Neural cell (in vitro differentiated cells): ENCODE results near the gene TAMM41. TPM values are rescaled to one million over a fixed set of nuclear protein-coding genes. Genes with fewer than 3 reads are reported as not detected.
"Not testable (repeated sequence)": the region's sequence is repeated elsewhere in the genome, so short reads cannot be mapped to it uniquely, and the experiment has no call there.

ENCODE experiments used
- H2AFZ ChIP-seq: fragments of 200-600, 300-800 bp; sonication (generic), shearing (Covaris generic); 2 replicates; pipeline ENCODE4 v1.6.0; 2014; ENCODE audit warnings: low read depth, mild to moderate bottlenecking, antibody characterized with exemption, low read length, moderate library complexity
- H3F3A ChIP-seq: fragments of 200-600 bp; shearing (Covaris generic); 2 replicates; pipeline ENCODE4 v1.6.1; 2016; ENCODE audit warnings: mild to moderate bottlenecking, moderate library complexity, mixed read lengths, antibody characterized with exemption, low read length; ENCODE audit not compliant: insufficient read depth, poor library complexity, severe bottlenecking
- H3K27ac ChIP-seq: fragments of 200-600, 300-800 bp; sonication (generic), shearing (Covaris generic); 2 replicates; pipeline ENCODE4 v1.5.1; 2014; ENCODE audit warnings: mild to moderate bottlenecking, low read length, moderate library complexity
- H3K27me3 ChIP-seq: fragments of 300-800, 200-600 bp; sonication (generic), shearing (Covaris generic); 2 replicates; pipeline ENCODE4 v1.6.0; 2014; ENCODE audit warnings: mild to moderate bottlenecking, low read depth, low read length, moderate library complexity; ENCODE audit not compliant: insufficient read depth
- H3K36me3 ChIP-seq: fragments of 300-800, 200-600 bp; sonication (generic), shearing (Covaris generic); 2 replicates; pipeline ENCODE4 v1.5.1; 2014; ENCODE audit warnings: mild to moderate bottlenecking, antibody characterized with exemption, low read length, moderate library complexity; ENCODE audit not compliant: insufficient read depth
- H3K4me2 ChIP-seq: fragments of 300-800, 200-600 bp; sonication (generic), shearing (Covaris generic); 2 replicates; pipeline ENCODE4 v1.6.0; 2014; ENCODE audit warnings: mild to moderate bottlenecking, low read length
- H3K4me3 ChIP-seq: fragments of 300-800, 200-600 bp; sonication (generic), shearing (Covaris generic); 2 replicates; pipeline ENCODE4 v1.5.1; 2014; ENCODE audit warnings: mild to moderate bottlenecking, low read length, moderate library complexity
- H3K79me2 ChIP-seq: fragments of 200-600 bp; shearing (Covaris generic); replicated peaks from 2 replicates; pipeline ENCODE4 v1.6.0; 2014; ENCODE audit warnings: mild to moderate bottlenecking, low read length, moderate library complexity; ENCODE audit not compliant: insufficient read depth
- H3K9ac ChIP-seq: fragments of 300-800, 200-600 bp; sonication (generic), shearing (Covaris generic); 2 replicates; pipeline ENCODE4 v1.6.1; 2016; ENCODE audit warnings: mild to moderate bottlenecking, low read length, mixed read lengths
- H3K9me2 ChIP-seq: fragments of 200-600 bp; shearing (Covaris generic); 2 replicates; pipeline ENCODE4 v1.6.1; 2016; ENCODE audit warnings: mild to moderate bottlenecking, low read length, mixed read lengths; ENCODE audit not compliant: insufficient read depth
- H3K9me3 ChIP-seq: fragments of 200-600, 300-800 bp; sonication (generic), shearing (Covaris generic); 2 replicates; pipeline ENCODE4 v1.6.1; 2016; ENCODE audit warnings: mild to moderate bottlenecking, mixed run types, low read length, moderate library complexity, mixed read lengths
- H4K20me1 ChIP-seq: fragments of 200-600 bp; shearing (Covaris generic); 2 replicates; pipeline ENCODE4 v1.6.1; 2016; ENCODE audit warnings: mild to moderate bottlenecking, mixed run types; ENCODE audit not compliant: insufficient read depth
- EP300 ChIP-seq: fragments of 450-650 bp; conservative IDR thresholded peaks from 2 replicates; pipeline ENCODE4 v1.6.1; 2014; ENCODE audit warnings: antibody characterized with exemption, mild to moderate bottlenecking, moderate library complexity; ENCODE audit not compliant: poor library complexity, severe bottlenecking
- EZH2 ChIP-seq: fragments of 200-600, 300-800 bp; shearing (Covaris generic), sonication (generic); IDR thresholded peaks from 2 replicates; pipeline ENCODE4 v1.6.1; 2014; ENCODE audit warnings: antibody characterized with exemption, low read length, borderline replicate concordance, mild to moderate bottlenecking; ENCODE audit not compliant: insufficient read depth, poor library complexity, severe bottlenecking
- MXI1 ChIP-seq: fragments of 450-650 bp; conservative IDR thresholded peaks from 2 replicates; pipeline ENCODE4 v1.6.1; 2014; ENCODE audit warnings: antibody characterized with exemption, mild to moderate bottlenecking; ENCODE audit not compliant: poor library complexity, severe bottlenecking
- POLR2AphosphoS5 ChIP-seq: IDR thresholded peaks from 2 replicates; pipeline ENCODE4 v1.6.1; 2012
- RAD21 ChIP-seq: fragments of 450-650 bp; conservative IDR thresholded peaks from 2 replicates; pipeline ENCODE4 v1.6.1; 2014; ENCODE audit warnings: antibody characterized with exemption, mild to moderate bottlenecking, moderate library complexity
- SMC3 ChIP-seq: fragments of 450-650 bp; conservative IDR thresholded peaks from 2 replicates; pipeline ENCODE4 v1.6.1; 2014; ENCODE audit warnings: antibody characterized with exemption, mild to moderate bottlenecking, moderate library complexity; ENCODE audit not compliant: poor library complexity
- TAF1 ChIP-seq: IDR thresholded peaks from 2 replicates; pipeline ENCODE4 v1.6.1; 2012; ENCODE audit warnings: low read depth
- polyA plus RNA-seq: library from polyadenylated mRNA; depleted of rRNA; stranded (reverse); fragments of >200 nt; gene quantifications from 2 replicates; pipeline ENCODE4 v1.2.3, GENCODE V29; 2014
- TF ChIP-seq, protein P1 (sequence below): IDR thresholded peaks from 2 replicates; pipeline ENCODE4 v1.6.1; 2012; ENCODE audit warnings: borderline replicate concordance

Gene TAMM41
- polyA plus RNA-seq, 1 donor from 2014 or later = 3.1 TPM

DNA sequence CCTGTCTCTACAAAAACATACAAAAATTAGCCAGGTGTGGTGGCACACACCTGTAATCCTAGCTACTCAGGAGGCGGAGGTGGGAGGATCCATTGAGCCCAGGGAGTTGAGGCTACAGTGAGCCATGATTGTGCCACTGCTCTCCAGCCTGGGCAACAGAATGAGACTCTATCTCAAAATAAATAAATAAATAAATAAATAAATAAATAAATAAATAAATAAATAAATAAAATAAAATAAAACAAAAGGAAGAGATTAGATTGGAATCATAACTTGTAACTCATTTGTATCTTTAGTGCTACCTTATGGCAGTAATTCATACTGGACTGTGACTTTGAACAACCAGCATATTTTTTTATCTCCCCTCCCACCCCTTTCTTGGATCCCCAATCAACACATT is 28.0 kb upstream of the TAMM41 start:
- H2AFZ ChIP-seq, H4K20me1 ChIP-seq, H3K9me2 ChIP-seq, H3K9ac ChIP-seq, H3K36me3 ChIP-seq, H3K4me3 ChIP-seq, H3K9me3 ChIP-seq, H3K27me3 ChIP-seq, H3K4me2 ChIP-seq, H3K79me2 ChIP-seq, H3K27ac ChIP-seq, H3F3A ChIP-seq: not testable (repeated sequence)

- not testable (repeated sequence) for H4K20me1 ChIP-seq, H3K36me3 ChIP-seq, H3K9ac ChIP-seq, H3K27me3 ChIP-seq, H3K4me3 ChIP-seq, H3K4me2 ChIP-seq, H3K9me2 ChIP-seq, H3F3A ChIP-seq, H2AFZ ChIP-seq, H3K79me2 ChIP-seq, H3K27ac ChIP-seq, H3K9me3 ChIP-seq
These were observed 17.1 kb upstream of the TAMM41 start for GRCh38 chr3:11863739-11864138.

DNA sequence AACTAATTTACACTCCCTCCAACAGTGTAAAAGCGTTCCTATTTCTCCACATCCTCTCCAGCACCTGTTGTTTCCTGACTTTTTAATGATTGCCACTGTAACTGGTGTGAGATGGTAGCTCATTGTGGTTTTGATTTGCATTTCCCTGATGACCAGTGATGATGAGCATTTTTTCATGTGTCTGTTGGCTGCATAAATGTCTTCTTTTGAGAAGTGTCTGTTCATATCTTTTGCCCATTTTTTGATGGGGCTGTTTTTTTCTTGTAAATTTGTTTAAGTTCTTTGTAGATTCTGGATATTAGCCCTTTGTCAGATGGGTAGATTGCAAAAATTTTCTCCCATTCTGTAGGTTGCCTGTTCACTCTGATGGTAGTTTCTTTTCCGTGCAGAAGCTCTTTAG is 15.9 kb upstream of the TAMM41 start:
- H3K9me3 ChIP-seq, H3F3A ChIP-seq, H3K9ac ChIP-seq, H3K27me3 ChIP-seq, H3K9me2 ChIP-seq, H2AFZ ChIP-seq, H3K4me3 ChIP-seq, H3K27ac ChIP-seq, H4K20me1 ChIP-seq, H3K36me3 ChIP-seq, H3K79me2 ChIP-seq, H3K4me2 ChIP-seq: not testable (repeated sequence)

DNA sequence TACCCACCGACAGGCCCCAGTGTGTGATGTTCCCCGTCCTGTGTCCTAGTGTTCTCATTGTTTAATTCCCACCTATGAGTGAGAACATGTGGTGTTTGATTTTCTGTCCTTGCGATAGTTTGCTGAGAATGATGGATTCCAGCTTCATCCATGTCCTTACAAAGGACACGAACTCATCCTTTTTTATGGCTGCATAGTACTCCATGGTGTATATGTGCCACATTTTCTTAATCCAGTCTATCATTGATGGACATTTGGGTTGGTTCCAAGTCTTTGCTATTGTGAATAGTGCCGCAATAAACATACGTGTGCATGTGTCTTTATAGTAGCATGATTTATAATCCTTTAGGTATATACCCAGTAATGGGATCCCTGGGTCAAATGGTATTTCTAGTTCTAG is 15.5 kb upstream of the TAMM41 start:
- H3K9me3 ChIP-seq, H3K9me2 ChIP-seq, H3K36me3 ChIP-seq, H3K79me2 ChIP-seq, H3K27me3 ChIP-seq, H2AFZ ChIP-seq, H3K27ac ChIP-seq, H4K20me1 ChIP-seq, H3K4me3 ChIP-seq, H3F3A ChIP-seq, H3K9ac ChIP-seq, H3K4me2 ChIP-seq: not testable (repeated sequence)

GRCh38 chr3:11860213-11860612 is 13.5 kb upstream of the TAMM41 start:
- not testable (repeated sequence) for H3F3A ChIP-seq, H4K20me1 ChIP-seq, H3K27me3 ChIP-seq, H3K9me2 ChIP-seq, H3K27ac ChIP-seq, H3K9ac ChIP-seq, H3K36me3 ChIP-seq, H3K4me3 ChIP-seq, H3K79me2 ChIP-seq, H2AFZ ChIP-seq, H3K9me3 ChIP-seq, H3K4me2 ChIP-seq

GRCh38 chr3:11853450-11853849 is 6.8 kb upstream of the TAMM41 start:
- H3K27ac ChIP-seq = no peak overlapping the region
- H3K9ac ChIP-seq = no peak overlapping the region
- H3K79me2 ChIP-seq = no peaks in the 10 kb centered on the region
- H3K4me2 ChIP-seq = no peak overlapping the region
- H4K20me1 ChIP-seq = no peaks in the 10 kb centered on the region
- no peak overlapping the region for H2AFZ ChIP-seq
- H3K27me3 ChIP-seq = no peaks in the 10 kb centered on the region
- no peaks in the 10 kb centered on the region for H3K36me3 ChIP-seq
- no peaks in the 10 kb centered on the region for H3K9me3 ChIP-seq
- H3F3A ChIP-seq = no peaks in the 10 kb centered on the region
- no peak overlapping the region for H3K4me3 ChIP-seq
- H3K9me2 ChIP-seq = no peaks in the 10 kb centered on the region
- TF ChIP-seq EZH2 (no peak), POLR2AphosphoS5 (no peak), EP300 (no peak), RAD21 (no peak), MXI1 (no peak), TAF1 (no peak), SMC3 (no peak)
- TF ChIP-seq, protein P1, sequence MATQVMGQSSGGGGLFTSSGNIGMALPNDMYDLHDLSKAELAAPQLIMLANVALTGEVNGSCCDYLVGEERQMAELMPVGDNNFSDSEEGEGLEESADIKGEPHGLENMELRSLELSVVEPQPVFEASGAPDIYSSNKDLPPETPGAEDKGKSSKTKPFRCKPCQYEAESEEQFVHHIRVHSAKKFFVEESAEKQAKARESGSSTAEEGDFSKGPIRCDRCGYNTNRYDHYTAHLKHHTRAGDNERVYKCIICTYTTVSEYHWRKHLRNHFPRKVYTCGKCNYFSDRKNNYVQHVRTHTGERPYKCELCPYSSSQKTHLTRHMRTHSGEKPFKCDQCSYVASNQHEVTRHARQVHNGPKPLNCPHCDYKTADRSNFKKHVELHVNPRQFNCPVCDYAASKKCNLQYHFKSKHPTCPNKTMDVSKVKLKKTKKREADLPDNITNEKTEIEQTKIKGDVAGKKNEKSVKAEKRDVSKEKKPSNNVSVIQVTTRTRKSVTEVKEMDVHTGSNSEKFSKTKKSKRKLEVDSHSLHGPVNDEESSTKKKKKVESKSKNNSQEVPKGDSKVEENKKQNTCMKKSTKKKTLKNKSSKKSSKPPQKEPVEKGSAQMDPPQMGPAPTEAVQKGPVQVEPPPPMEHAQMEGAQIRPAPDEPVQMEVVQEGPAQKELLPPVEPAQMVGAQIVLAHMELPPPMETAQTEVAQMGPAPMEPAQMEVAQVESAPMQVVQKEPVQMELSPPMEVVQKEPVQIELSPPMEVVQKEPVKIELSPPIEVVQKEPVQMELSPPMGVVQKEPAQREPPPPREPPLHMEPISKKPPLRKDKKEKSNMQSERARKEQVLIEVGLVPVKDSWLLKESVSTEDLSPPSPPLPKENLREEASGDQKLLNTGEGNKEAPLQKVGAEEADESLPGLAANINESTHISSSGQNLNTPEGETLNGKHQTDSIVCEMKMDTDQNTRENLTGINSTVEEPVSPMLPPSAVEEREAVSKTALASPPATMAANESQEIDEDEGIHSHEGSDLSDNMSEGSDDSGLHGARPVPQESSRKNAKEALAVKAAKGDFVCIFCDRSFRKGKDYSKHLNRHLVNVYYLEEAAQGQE = no peak
